Fibroblast of mammary gland (primary cell): Measurements from ENCODE around the gene PDXDC1.
"Not testable (repeated sequence)": the region's sequence is repeated elsewhere in the genome, so short reads cannot be mapped to it uniquely, and the experiment has no call there.

Experiments used
- DNase-seq: peaks from one replicate; pipeline ENCODE4 v3.0.0-alpha.2; 2010; ENCODE audit warnings: low read depth
- H3K4me3 ChIP-seq: 2 replicates; pipeline ENCODE4 v1.5.1; 2011; ENCODE audit warnings: low read depth, mild to moderate bottlenecking, low read length, moderate library complexity; ENCODE audit not compliant: control insufficient read depth
- TF ChIP-seq, protein P1 (sequence below): conservative IDR thresholded peaks from 2 replicates; pipeline ENCODE4 v1.5.1; 2011; ENCODE audit warnings: low read depth, low read length, inconsistent platforms; ENCODE audit not compliant: control insufficient read depth, insufficient read depth

PDXDC1 gene

DNA sequence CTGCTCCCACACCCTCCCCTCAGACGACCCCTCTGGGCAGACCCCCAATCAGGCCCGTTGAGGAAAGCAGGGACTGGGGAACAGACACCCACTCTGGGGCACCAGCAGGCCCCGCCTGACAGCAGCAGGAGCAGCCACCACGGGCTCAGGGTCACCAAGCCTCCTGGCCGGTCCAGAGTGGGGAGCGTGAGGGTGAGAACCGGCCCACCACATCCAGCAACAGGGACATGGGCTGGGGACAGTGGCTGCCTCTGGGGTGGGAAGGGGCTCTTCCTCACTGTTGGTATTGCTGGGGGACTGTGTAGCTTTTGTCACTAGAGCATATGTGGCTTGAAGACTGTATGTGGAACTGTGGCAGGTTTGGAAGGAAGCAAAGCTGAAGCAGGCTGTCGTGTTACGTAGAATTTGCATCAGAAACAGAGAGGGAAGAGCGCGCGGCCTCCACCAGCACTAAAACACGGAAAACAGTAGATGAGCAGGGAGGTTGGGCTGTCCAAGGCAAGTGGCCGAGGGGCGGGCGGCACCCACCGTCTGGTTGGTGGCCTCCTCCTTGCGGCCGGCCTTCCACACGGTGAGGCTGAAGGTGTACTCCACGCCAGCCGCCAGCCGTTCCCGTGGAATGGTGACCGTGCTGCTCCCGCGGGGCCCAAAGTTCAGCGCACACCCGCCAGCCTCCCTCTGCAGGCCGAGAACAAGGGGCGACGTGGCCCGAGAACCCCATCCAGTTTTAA lies 160.1 kb downstream of the PDXDC1 start:
- not testable (repeated sequence) for DNase-seq

DNA sequence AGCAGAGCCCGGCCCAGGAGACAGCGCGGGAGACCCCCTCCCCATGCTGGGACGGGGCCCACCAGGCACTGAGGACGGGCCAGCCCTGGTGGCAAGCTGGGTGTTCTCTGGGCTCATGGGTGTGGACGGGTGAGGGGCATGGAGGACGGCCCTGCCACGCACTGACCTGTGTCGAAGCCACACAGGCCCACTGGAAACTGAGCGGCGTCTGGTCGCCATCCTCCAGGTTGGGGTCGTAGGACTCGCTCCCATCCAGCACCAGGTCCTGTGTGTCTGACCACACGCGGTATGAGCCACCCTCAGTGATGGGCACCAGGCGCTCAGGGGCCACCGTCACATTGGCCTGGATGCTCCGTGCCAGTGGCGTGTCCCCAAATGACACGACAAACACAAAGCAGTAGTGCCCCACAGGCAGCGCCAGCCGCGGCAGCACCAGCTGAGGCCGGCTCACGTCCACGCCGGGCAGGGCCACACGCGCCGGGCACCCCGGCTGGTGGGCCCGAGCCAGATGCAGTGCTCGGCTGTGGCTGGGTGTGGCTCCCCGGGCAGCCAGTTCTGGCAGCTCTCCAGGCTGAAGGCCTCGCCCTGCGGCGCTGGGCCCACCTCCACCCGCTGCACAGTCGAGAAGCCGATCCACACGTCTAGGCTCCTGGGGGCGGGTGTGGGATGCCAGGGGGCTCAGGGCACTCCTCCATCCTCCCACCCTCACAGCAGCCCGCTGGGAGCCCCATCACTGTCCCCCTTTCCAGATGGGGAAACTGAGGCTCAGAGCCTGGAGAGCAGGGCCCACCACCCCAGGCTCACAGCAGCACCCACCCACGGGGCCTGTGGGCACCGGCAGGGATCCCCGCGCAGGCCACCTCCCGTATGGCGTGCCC lies 160.9 kb downstream of the PDXDC1 start:
- DNase-seq, H3K4me3 ChIP-seq: not testable (repeated sequence)

More for the DNA sequence above, 160.1 kb downstream of the PDXDC1 start:
- H3K4me3 ChIP-seq, result not testable (repeated sequence)

DNA sequence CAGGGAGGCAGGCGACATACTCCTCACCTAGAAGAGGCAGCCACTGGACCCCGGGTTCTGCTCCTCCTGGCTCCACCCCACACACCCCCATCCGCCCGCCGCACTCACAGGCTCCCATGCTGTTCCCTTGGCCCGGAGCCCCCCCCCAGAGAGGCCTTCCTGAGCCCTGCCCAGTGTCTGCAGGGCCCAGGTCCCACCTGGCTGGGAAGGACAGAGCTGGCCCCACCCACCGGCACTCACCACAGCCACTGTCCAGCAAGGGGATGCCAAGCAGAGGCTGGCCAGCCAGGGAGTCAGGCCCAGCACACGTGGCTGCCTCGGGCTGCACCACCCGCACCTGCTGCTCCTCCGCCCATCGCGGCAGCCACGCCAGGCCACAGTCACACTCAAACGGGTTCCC lies 162.7 kb downstream of the PDXDC1 start:
- not testable (repeated sequence) for DNase-seq

DNA sequence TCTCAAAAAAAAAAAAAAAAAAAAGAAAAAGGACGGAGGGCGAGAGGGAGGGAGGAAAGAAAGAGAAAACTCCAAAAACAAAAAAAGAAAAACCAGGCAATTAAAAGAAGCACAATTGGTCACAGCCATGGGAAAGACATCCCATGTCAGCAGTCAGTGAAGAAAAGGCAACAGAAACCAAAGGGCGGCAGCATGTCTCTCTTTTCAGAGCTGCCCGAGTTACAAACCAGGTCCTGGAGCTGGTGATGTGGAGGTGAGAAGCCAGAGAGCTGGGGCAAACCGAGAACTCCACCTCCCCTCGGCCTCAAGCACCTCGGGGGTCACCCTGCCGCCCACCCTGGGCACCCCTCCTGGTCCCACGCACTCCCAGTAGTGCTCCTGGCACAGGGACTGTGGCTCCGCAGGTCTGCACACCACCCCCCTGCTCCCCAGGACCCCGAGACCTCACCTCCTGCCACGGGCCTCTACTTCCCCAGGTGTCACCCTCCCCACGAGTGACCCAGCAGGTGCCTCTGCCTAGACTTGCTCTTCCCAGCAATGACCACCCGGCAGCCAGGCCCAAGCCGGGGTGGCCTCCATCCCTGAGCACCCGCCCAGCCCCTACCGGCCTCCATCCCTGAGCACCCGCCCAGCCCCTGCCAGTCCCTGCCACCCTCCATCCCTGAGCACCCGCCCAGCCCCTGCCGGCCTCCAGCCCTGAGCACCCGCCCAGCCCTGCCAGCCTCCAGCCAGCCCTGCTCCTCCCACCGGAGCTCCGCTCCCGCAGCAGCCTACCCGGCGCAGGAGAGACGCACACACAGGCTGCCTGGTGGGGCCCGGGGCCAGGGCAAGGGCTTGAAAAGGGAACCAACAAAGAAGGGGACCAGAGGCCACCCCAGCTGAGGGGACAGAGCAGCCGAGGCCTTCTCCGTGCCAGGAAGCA lies 165.9 kb downstream of the PDXDC1 start:
- not testable (repeated sequence) for DNase-seq, H3K4me3 ChIP-seq

More for the DNA sequence above, 162.7 kb downstream of the PDXDC1 start:
- H3K4me3 ChIP-seq, result not testable (repeated sequence)

DNA sequence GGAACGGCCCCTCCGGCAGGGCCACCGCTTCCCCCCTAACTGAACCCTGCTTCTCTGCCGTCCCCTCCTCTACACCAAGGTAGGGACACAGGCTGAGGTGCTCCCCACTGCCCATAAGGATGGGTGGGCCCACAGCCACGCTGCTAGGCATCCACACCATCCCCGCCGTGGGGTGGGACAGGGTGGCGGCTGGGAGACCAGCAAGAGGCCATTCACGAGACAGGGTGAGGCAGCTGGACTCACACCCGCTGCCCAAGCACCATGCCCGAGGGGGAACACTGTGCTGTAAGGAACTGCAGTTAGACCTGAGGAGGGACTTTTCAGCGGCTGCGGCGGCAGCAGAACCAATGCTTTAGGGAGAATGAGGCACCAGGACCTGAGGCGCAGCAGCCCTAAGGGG lies 166.8 kb downstream of the PDXDC1 start:
- no peak for DNase-seq
- TF ChIP-seq, protein P1, sequence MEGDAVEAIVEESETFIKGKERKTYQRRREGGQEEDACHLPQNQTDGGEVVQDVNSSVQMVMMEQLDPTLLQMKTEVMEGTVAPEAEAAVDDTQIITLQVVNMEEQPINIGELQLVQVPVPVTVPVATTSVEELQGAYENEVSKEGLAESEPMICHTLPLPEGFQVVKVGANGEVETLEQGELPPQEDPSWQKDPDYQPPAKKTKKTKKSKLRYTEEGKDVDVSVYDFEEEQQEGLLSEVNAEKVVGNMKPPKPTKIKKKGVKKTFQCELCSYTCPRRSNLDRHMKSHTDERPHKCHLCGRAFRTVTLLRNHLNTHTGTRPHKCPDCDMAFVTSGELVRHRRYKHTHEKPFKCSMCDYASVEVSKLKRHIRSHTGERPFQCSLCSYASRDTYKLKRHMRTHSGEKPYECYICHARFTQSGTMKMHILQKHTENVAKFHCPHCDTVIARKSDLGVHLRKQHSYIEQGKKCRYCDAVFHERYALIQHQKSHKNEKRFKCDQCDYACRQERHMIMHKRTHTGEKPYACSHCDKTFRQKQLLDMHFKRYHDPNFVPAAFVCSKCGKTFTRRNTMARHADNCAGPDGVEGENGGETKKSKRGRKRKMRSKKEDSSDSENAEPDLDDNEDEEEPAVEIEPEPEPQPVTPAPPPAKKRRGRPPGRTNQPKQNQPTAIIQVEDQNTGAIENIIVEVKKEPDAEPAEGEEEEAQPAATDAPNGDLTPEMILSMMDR, result no peak
- no peak overlapping the region for H3K4me3 ChIP-seq

DNA sequence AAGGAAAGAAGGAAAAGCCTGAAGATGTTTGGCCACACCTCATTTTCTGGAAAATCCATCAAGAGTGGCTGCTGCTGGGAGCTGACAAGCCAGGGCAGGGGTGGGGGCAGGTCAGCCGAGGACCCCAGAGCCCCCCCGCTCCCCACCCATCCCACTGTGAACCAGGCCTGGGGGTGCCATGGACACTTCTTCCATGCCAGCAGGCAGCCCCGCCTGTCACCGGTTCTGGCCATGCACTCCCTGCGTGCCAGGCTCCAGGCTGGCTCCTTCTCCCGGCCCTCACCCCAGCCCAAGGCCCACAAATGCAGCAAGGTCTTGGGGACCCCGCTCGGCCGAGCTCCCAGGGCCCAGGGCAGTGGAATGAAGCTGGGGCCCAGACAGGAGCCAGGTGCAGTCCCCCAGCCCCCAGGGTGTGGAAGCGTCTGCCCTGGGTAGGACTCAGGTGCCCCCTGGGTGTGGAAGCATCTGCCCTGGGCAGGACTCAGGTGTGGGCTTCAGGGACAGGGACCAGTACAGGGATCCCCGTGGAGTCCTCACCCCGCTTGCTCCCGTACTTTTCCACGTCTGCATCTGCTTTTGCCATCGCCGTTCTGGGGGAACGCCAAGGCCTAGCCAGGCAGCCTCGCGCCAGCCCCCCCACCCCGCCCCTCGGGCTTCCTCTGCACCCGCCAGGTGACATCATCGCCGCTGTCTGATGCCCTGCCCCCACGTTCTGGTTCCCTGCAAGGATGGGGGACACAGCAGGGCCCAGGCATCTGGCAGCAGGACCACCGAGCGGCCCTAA lies 167.5 kb downstream of the PDXDC1 start:
- not testable (repeated sequence) for DNase-seq, H3K4me3 ChIP-seq

DNA sequence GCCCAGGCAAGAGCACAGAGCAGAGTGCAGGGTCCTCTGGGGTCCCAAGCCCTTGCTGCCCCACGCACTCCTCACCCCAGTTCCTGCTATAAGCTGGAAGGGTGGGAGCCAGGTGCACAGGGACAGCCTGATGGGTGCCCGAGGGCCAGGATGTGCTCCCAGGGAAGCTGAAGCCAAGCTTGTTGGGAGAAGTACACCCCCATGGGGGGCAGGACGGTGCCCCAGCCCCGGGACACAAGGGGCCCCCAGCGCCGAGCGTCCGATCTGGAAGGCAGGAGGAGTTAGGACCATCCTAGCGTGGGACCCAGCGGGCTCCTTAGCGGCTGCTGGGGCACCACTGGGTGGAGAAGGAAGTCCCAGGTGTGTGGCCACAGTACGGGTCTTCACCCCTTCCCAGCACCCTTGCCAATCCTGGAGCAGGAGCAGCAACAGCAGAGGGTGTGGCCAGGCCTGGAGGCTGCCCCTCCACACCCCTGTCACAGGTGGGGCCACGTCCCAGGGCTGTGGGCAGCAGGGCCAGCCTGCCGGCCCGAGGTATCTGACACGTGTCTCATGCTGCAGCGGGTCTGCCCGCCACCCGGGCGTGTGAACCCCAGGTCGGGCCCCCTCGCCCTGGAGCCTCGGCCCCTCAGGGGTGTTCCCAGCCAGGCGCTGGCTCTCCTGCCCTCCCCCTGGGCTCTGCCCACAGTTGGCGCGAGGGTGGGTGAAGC lies 168.2 kb downstream of the PDXDC1 start:
- not testable (repeated sequence) for H3K4me3 ChIP-seq, DNase-seq

GRCh38 chr16:15143601-15144091 lies 168.8 kb downstream of the PDXDC1 start:
- not testable (repeated sequence) for DNase-seq, H3K4me3 ChIP-seq

- peak; percentile 61 for DNase-seq
- H3K4me3 ChIP-seq, result not testable (repeated sequence)
These were observed 169.3 kb downstream of the PDXDC1 start for GRCh38 chr16:15144092-15144631.

GRCh38 chr16:15144781-15145417 lies 170.1 kb downstream of the PDXDC1 start:
- not testable (repeated sequence) for H3K4me3 ChIP-seq, DNase-seq

DNA sequence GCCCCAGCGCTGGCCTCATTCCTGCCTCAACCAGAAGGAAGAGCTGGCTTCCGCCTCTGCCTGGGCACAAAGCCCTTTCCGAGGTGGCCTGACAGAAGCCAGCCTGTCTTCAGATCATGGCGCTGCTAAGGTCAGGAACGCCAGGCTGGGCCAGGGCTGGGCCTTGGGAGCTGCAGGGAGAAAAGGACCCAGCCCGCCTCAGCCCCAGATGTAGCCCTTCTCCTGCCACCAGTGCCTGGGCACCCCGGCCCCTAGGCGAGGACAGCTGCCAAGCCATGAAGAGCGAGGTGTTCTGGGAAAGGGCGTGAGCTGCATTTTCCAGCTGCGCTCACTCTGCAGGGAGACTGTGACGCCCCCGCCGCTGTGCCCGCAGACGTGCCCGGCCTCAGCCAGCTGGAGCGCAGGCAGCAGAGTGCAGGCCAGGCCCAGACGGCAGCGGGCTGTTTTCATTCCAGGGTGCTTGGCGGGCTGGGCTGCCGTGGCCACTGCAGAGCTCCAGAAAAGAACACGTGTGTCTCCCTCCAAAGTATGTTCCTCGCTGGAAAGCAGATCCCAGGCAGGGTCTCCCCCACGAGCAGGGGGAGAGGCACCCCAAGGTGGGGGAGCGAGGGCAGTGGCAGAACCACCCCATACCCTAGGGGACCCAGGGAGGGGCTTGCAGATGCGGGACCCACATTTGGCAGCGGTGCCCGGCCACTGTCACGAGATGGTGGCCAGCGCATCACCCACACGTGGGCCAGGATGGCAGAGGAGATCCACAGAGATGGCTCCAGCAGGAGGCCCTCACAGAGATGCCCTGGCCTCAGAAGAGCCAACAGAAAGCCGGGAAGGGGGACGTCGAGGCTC lies 170.8 kb downstream of the PDXDC1 start:
- DNase-seq, result peak; percentile 40

GRCh38 chr16:15146264-15146662 lies 171.4 kb downstream of the PDXDC1 start:
- H3K4me3 ChIP-seq, DNase-seq: not testable (repeated sequence)

More for the DNA sequence above, 170.8 kb downstream of the PDXDC1 start:
- H3K4me3 ChIP-seq, result not testable (repeated sequence)

- not testable (repeated sequence) for DNase-seq
These were observed 174.0 kb downstream of the PDXDC1 start for GRCh38 chr16:15148831-15149230.

DNA sequence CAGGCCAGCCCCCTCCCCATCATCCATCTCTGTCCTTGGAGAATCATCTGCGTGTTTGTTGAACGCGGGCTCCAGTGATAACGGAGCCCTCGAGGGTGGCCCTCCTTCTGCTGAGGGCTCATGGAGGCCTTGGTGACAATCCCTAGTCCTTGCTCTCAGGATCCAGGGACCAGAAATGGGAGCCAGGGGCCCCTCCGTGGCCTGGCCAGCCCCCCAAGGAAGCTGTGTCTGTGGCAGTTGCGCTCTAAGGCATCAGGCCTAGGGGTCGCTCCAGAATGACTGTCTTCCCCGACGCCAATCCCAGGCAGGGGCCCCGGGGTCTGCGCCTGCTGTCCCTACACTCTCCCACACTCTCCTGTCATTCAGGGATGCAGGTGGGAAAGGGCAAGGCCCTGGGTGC lies 174.4 kb downstream of the PDXDC1 start:
- not testable (repeated sequence) for H3K4me3 ChIP-seq, DNase-seq

More at GRCh38 chr16:15148831-15149230, 174.0 kb downstream of the PDXDC1 start:
- H3K4me3 ChIP-seq, result not testable (repeated sequence)
